ENCODE measurements around the gene ENPP1. TPM values are rescaled to one million over a fixed set of nuclear protein-coding genes. Genes with fewer than 3 reads are reported as not detected.

ENPP1 gene
- polyA plus RNA-seq: 3.1 and 7.2 TPM in 2 replicates

DNA sequence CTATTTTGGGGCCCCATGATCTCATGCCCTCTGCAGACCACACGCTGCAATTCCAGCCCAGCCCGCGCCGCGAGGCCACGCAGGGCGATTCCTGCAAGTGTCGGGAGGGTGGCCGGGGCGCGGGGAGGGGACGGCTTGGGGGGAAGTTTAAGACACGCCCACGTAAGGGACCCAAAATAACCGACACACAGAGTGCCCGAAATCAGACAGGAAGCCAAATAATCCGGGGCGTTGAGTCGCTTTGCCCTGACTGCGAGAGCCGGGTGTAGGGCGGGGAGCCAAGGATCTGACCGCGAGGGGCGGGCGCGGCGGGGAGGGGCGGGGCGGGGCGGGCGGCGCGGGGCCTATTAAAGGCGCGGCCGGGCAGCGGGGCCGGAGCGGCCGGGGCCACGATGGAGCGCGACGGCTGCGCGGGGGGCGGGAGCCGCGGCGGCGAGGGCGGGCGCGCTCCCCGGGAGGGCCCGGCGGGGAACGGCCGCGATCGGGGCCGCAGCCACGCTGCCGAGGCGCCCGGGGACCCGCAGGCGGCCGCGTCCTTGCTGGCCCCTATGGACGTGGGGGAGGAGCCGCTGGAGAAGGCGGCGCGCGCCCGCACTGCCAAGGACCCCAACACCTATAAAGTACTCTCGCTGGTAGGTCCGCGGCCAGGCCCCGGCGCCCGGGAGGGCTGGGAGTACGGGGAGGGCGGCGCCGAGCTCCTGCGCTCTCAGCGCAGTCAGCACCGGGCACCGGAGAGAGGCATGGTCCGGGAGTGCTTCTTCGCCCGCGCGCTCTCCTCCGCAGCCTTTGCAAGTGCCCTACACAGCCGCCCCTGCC lies at the start of gene ENPP1:
ENPP1 (plus strand) TSS at position 377 of the 816 bp plus-strand sequence; CDS start at position 393, 16 bp downstream.

Other genes starting within 250 kb of the ENPP1 start
- not detected in 2 replicates for gene ARG1, start 234.8 kb upstream of the ENPP1 start, polyA plus RNA-seq
- gene MED23, start 179.8 kb upstream of the ENPP1 start, polyA plus RNA-seq: 11.3 and 13.9 TPM in 2 replicates
- gene ENPP3, start 170.7 kb upstream of the ENPP1 start, polyA plus RNA-seq: 0.26 TPM in 1 of 2 replicates, not detected in the other
- not detected in 2 replicates for gene OR2A4, start 106.6 kb upstream of the ENPP1 start, polyA plus RNA-seq
- not detected in 2 replicates for gene CTAGE9, start 97.0 kb upstream of the ENPP1 start, polyA plus RNA-seq
- 5.4 TPM in 1 of 2 replicates, not detected in the other for gene CCN2, start 143.4 kb downstream of the ENPP1 start, polyA plus RNA-seq